PC-9 (cell line): ENCODE measurements around the gene ARHGEF40. TPM values are rescaled to one million over a fixed set of nuclear protein-coding genes. Genes with fewer than 3 reads are reported as not detected.

Experiments
- BruUV-seq: library from RNA; stranded (reverse); fragments of 400-500 nt; replicated peaks from 2 replicates; lab custom pipeline; 2021; lab: Mats Ljungman, UMichigan
- CTCF ChIA-PET: fragments of 300-600 bp; sonication (Branson Sonifier 250); formaldehyde crosslinking; loops from one replicate; lab custom pipeline; 2022; ENCODE audit warnings: antibody characterized with exemption; lab: Charles Lee
- POLR2A ChIA-PET: fragments of 300-600 bp; sonication (Branson Sonifier 250); formaldehyde crosslinking; loops from one replicate; lab custom pipeline; 2022; ENCODE audit warnings: antibody characterized with exemption; ENCODE audit not compliant: unreplicated experiment; lab: Charles Lee
- DNase-seq, 2 experiments: peaks; one replicate each; pipeline versions ENCODE4 v3.0.0 to v3.0.0-alpha.2; 2015 to 2022; ENCODE audit warnings: mixed read lengths in 1 of 2
- H2AFZ ChIP-seq: fragments of 200-600 bp; sonication (generic); 2 replicates; pipeline ENCODE4 v1.8.1; 2017; ENCODE audit warnings: antibody characterized with exemption
- H3F3A ChIP-seq: fragments of 200-600 bp; sonication (generic); 2 replicates; pipeline ENCODE4 v1.8.1; 2017; ENCODE audit warnings: antibody characterized with exemption, mild to moderate bottlenecking, low read depth; ENCODE audit not compliant: insufficient read depth
- H3K27ac ChIP-seq: fragments of 200-600 bp; sonication (generic); 2 replicates; pipeline ENCODE4 v1.6.1; 2016; ENCODE audit warnings: mixed run types
- H3K27me3 ChIP-seq: fragments of 200-600 bp; sonication (generic); 2 replicates; pipeline ENCODE4 v1.6.1; 2016; ENCODE audit warnings: low read depth, mixed run types; ENCODE audit not compliant: insufficient read depth
- H3K36me3 ChIP-seq: fragments of 200-600 bp; sonication (generic); 2 replicates; pipeline ENCODE4 v1.6.1; 2016; ENCODE audit warnings: low read depth, mixed run types
- H3K4me1 ChIP-seq: fragments of 200-600 bp; sonication (generic); replicated peaks from 2 replicates; pipeline ENCODE4 v1.6.1; 2016; ENCODE audit warnings: mixed run types; ENCODE audit not compliant: insufficient read depth
- H3K4me2 ChIP-seq: fragments of 200-600 bp; sonication (generic); 2 replicates; pipeline ENCODE4 v1.6.1; 2017; ENCODE audit warnings: mixed run types
- H3K4me3 ChIP-seq: fragments of 200-600 bp; sonication (generic); 2 replicates; pipeline ENCODE4 v1.6.1; 2016; ENCODE audit warnings: mixed run types
- H3K79me2 ChIP-seq: fragments of 200-600 bp; sonication (generic); 2 replicates; pipeline ENCODE4 v1.6.1; 2017; ENCODE audit warnings: low read depth, mixed run types
- H3K9me2 ChIP-seq: fragments of 200-600 bp; sonication (generic); 2 replicates; pipeline ENCODE4 v1.8.1; 2017; ENCODE audit warnings: mild to moderate bottlenecking; ENCODE audit not compliant: insufficient read depth
- H3K9me3 ChIP-seq: fragments of 200-600 bp; sonication (generic); 2 replicates; pipeline ENCODE4 v1.8.1; 2016; ENCODE audit warnings: low read depth; ENCODE audit not compliant: insufficient read depth
- H4K20me1 ChIP-seq: fragments of 200-600 bp; sonication (generic); 2 replicates; pipeline ENCODE4 v1.8.1; 2017; ENCODE audit not compliant: insufficient read depth
- EZH2 ChIP-seq: fragments of 200-600 bp; sonication (generic); IDR thresholded peaks from 2 replicates; pipeline ENCODE4 v1.8.0; 2017; ENCODE audit warnings: antibody characterized with exemption, low read depth
- intact Hi-C: fragments of 100-400 bp; cut with micrococcal nuclease; formaldehyde crosslinking; loops from one replicate; pipeline ENCODE4 v1.10.0; 2022; ENCODE audit not compliant: unreplicated experiment
- total RNA-seq: library from RNA; stranded (reverse); gene quantifications from 2 replicates; pipeline ENCODE4 v1.2.3, GENCODE V29; 2021
- TF ChIP-seq, protein P1 (sequence below): fragments of 200-600 bp; sonication (generic); conservative IDR thresholded peaks from 2 replicates; pipeline ENCODE4 v1.6.1; 2017; ENCODE audit warnings: mixed run types, antibody characterized with exemption, mild to moderate bottlenecking, moderate library complexity

Gene ARHGEF40
- total RNA-seq, 1 experiment from 2014 or later, result 13.0 TPM

DNA sequence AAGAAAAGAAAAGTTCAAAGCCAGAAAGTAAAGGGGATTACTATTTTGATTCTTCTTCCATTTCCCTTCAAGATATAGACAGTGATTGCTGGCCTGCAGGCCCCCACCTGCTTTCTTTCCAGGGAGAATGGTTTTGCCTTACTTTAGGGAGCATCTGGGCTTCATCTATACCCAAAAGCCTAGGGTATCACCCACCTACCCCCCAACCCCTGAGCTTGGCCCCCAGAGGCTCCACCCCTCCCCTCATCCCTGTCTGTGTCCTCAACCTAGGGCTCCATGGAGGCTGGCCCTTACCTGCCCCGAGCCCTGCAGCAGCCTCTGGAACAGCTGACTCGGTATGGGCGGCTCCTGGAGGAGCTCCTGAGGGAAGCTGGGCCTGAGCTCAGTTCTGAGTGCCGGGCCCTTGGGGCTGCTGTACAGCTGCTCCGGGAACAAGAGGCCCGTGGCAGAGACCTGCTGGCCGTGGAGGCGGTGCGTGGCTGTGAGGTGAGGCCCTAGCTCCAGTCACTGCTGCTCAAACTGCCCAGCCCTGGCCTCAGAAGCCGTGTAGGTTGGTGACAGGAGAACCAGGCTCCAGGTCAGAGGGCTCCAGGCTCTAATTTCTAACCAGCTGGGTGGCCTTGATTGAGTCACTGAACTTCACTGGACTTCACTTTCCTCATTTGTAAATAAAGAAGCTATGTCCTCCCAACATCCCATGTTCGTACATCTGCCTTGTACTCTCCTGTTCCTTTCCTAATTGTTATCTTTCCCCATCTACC is 13.6 kb downstream of the ARHGEF40 start:
- Histone ChIP-seq H3K79me2 (no peaks in the 10 kb centered on the region), H4K20me1 (no peaks in the 10 kb centered on the region), H3K9me2 (no peaks in the 10 kb centered on the region), H3K4me2 (no peak overlapping the region), H3K9me3 (no peaks in the 10 kb centered on the region), H3F3A (no peaks in the 10 kb centered on the region), H2AFZ (no peak overlapping the region), H3K27ac (no peak overlapping the region), H3K27me3 (no peaks in the 10 kb centered on the region), H3K36me3 (no peaks in the 10 kb centered on the region), H3K4me1 (no peaks in the 10 kb centered on the region), H3K4me3 (no peak overlapping the region)
- DNase-seq, result no peak
- BruUV-seq, result no TSS peak
- ChIA-PET POLR2A (no interaction called here), CTCF (no interaction called here)
- TF ChIP-seq EZH2, result no peak
- TF ChIP-seq, protein P1, sequence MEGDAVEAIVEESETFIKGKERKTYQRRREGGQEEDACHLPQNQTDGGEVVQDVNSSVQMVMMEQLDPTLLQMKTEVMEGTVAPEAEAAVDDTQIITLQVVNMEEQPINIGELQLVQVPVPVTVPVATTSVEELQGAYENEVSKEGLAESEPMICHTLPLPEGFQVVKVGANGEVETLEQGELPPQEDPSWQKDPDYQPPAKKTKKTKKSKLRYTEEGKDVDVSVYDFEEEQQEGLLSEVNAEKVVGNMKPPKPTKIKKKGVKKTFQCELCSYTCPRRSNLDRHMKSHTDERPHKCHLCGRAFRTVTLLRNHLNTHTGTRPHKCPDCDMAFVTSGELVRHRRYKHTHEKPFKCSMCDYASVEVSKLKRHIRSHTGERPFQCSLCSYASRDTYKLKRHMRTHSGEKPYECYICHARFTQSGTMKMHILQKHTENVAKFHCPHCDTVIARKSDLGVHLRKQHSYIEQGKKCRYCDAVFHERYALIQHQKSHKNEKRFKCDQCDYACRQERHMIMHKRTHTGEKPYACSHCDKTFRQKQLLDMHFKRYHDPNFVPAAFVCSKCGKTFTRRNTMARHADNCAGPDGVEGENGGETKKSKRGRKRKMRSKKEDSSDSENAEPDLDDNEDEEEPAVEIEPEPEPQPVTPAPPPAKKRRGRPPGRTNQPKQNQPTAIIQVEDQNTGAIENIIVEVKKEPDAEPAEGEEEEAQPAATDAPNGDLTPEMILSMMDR, result no peak
- intact Hi-C loops, result no loop called here

DNA sequence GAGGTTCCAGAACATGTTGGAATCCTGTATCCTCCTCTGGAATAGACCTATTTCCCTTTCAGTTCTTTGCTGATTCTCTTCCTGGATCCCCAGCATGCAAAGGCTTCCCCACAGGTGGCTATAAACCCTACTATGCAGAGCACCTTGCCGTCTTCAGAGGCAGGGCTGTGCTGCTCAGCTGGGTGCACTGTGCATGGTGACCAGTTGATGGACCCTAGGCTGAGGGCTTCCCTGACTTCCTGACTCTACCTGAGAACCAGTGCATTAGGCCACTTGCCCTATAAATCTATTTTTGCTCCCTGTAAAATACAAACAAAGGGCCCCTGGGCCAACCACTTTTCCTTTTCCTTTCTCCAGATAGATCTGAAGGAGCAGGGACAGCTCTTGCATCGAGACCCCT is 14.3 kb downstream of the ARHGEF40 start:
- Histone ChIP-seq H3K27ac (no peak overlapping the region), H3K79me2 (no peaks in the 10 kb centered on the region), H3K9me2 (no peaks in the 10 kb centered on the region), H3K4me3 (no peak overlapping the region), H4K20me1 (no peaks in the 10 kb centered on the region), H3F3A (no peaks in the 10 kb centered on the region), H3K9me3 (no peaks in the 10 kb centered on the region), H3K4me1 (no peaks in the 10 kb centered on the region), H3K4me2 (no peak overlapping the region), H3K36me3 (no peaks in the 10 kb centered on the region), H2AFZ (no peak overlapping the region), H3K27me3 (no peaks in the 10 kb centered on the region)
- ChIA-PET CTCF (no interaction called here), POLR2A (no interaction called here)
- intact Hi-C loops, result no loop called here
- no peak for TF ChIP-seq EZH2
- TF ChIP-seq, protein P1, result no peak
- no peak for DNase-seq
- BruUV-seq, result no TSS peak

DNA sequence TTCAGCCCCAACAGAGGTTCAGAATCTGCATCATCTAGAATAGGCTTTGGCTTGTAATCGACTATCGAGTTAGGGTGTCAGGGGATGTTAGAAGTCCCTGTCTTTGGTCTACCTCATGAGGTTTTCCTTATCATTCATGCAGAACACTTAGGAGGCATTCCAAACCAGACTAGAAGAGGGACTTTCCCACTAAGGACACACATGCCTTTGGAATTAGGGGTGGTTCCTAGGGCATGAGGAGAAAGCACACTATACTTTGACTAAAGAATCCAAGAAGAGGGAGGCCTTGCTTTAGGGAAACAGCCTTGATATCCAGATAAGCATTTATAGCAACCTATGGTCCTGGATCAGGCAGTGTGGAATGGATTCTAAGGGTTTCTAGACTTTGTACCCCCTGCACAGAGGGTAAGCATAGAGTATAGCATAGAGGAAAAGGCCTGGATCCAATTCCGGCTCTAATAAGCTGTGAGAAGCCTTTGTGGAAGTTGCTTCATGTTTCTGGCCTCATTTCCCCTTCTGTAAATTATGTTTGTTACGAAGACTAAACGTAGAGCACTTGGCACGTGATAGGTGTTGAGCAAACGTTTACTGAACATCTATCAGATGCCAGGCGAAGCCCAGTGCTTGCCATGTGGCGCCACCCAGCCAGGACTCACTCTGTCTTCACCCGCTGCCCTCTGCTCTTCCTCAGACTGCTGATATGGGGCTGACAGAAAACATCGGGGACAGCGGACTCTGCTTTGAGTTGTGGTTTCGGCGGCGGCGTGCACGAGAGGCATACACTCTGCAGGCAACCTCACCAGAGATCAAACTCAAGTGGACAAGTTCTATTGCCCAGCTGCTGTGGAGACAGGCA is 15.1 kb downstream of the ARHGEF40 start:
- TF ChIP-seq, protein P1, result no peak
- no peak for TF ChIP-seq EZH2
- H3K4me3 ChIP-seq, result no peak overlapping the region
- no peaks in the 10 kb centered on the region for H3K4me1 ChIP-seq
- H3K36me3 ChIP-seq, result no peaks in the 10 kb centered on the region
- H3K4me2 ChIP-seq, result no peak overlapping the region
- ChIA-PET POLR2A (no interaction called here), CTCF (interaction anchor here (0.5 kb wide), 1 partner anchor 15 kb away, joined by 6 read pairs; no protein-coding TSS in a partner anchor)
- H3K9me3 ChIP-seq, result no peaks in the 10 kb centered on the region
- intact Hi-C loops, result no loop called here
- no peaks in the 10 kb centered on the region for H3K9me2 ChIP-seq
- no peak overlapping the region for H3K27ac ChIP-seq
- no peaks in the 10 kb centered on the region for H3K79me2 ChIP-seq
- no TSS peak for BruUV-seq
- no peaks in the 10 kb centered on the region for H3F3A ChIP-seq
- H2AFZ ChIP-seq, result no peak overlapping the region
- no peak for DNase-seq
- no peaks in the 10 kb centered on the region for H4K20me1 ChIP-seq
- H3K27me3 ChIP-seq, result no peaks in the 10 kb centered on the region
